HepG2 (cell line): Measurements from ENCODE around the gene CEP164. TPM values are rescaled to one million over a fixed set of nuclear protein-coding genes. Genes with fewer than 3 reads are reported as not detected.

ENCODE experiments used
- AGO2 ChIP-seq: fragments of 200-400 bp; formaldehyde crosslinking; optimal IDR thresholded peaks from 2 replicates; pipeline ENCODE3; 2017; ENCODE audit warnings: mild to moderate bottlenecking, low read depth, low read length, moderate library complexity
- ASH2L ChIP-seq: fragments of 300-600, 200-600 bp; sonication (generic); IDR thresholded peaks from 2 replicates; pipeline ENCODE4 v1.7.0; 2017; ENCODE audit warnings: low read depth, mild to moderate bottlenecking, moderate library complexity, mixed read lengths, low read length; ENCODE audit not compliant: insufficient read length
- CBX5 ChIP-seq: sonication (generic); formaldehyde crosslinking; IDR thresholded peaks from 2 replicates; pipeline ENCODE4 v1.4.0; 2020; ENCODE audit warnings: missing genetic modification reagents, borderline replicate concordance
- HOXA9 ChIP-seq: sonication (generic); formaldehyde crosslinking; IDR thresholded peaks from 2 replicates; pipeline ENCODE4 v1.8.1; 2022; ENCODE audit warnings: missing genetic modification reagents, mild to moderate bottlenecking, moderate library complexity, borderline replicate concordance
- MAFF ChIP-seq: IDR thresholded peaks from 2 replicates; pipeline ENCODE4 v1.6.1; 2011; ENCODE audit warnings: low read depth, low read length, improper control_type of control experiment
- NFKBIZ ChIP-seq: IDR thresholded peaks from 2 replicates; pipeline ENCODE4 v1.6.1; 2018; ENCODE audit warnings: missing genetic modification reagents, missing compliant biosample characterization
- PAWR ChIP-seq: sonication (generic); formaldehyde crosslinking; IDR thresholded peaks from 2 replicates; pipeline ENCODE4 v1.4.0; 2020; ENCODE audit warnings: missing genetic modification reagents, mild to moderate bottlenecking, borderline replicate concordance
- ZNF350 ChIP-seq: sonication (generic); formaldehyde crosslinking; IDR thresholded peaks from 2 replicates; pipeline ENCODE4 v1.4.0; 2020; ENCODE audit warnings: mild to moderate bottlenecking, low read depth, missing genetic modification reagents, borderline replicate concordance
- polyA plus RNA-seq, 8 experiments: library from polyadenylated mRNA; depleted of rRNA in 3 of 8; stranded (reverse) in 7 of 8; unstranded in 1 of 8; fragments of >200 nt; fragmentation: Illumina TruSeq in 4 of 8; extraction: Trizol in 4 of 8; gene quantifications; 2 replicates each; pipeline versions ENCODE4 v1.2.1 to v1.2.3, GENCODE V29; 2011 to 2016; ENCODE audit warnings: low read depth in 4 of 8, missing spikeins in 1 of 8, mixed read lengths in 1 of 8; ENCODE audit not compliant: insufficient read depth in 1 of 8
- total RNA-seq, 5 experiments: library from RNA; depleted of rRNA; stranded (reverse); fragments of >200 nt; fragmentation: Illumina TruSeq; extraction: Trizol; gene quantifications; 2 replicates each; pipeline ENCODE4 v1.2.3, GENCODE V29; 2016; ENCODE audit warnings: low read depth in 1 of 5
- TF ChIP-seq, protein P1 (sequence below): IDR thresholded peaks from 2 replicates; pipeline ENCODE4 v1.6.1; 2016; ENCODE audit warnings: missing genetic modification reagents, missing compliant biosample characterization
- TF ChIP-seq, protein P2 (sequence below): sonication (generic); formaldehyde crosslinking; IDR thresholded peaks from 2 replicates; pipeline ENCODE4 v1.4.0; 2020; ENCODE audit warnings: mild to moderate bottlenecking, low read depth, missing genetic modification reagents
- TF ChIP-seq, protein P3 (sequence below): sonication (generic); formaldehyde crosslinking; IDR thresholded peaks from 2 replicates; pipeline ENCODE4 v1.9.0; 2021; ENCODE audit warnings: missing genetic modification reagents, borderline replicate concordance
- TF ChIP-seq, protein P4 (sequence below): sonication (generic); formaldehyde crosslinking; IDR thresholded peaks from 2 replicates; pipeline ENCODE4 v1.5.0; 2020; ENCODE audit warnings: missing genetic modification reagents, mild to moderate bottlenecking, borderline replicate concordance
- TF ChIP-seq, protein P5 (sequence below): sonication (generic); formaldehyde crosslinking; IDR thresholded peaks from 2 replicates; pipeline ENCODE4 v1.8.0; 2022; ENCODE audit warnings: missing genetic modification reagents, mild to moderate bottlenecking, moderate library complexity, borderline replicate concordance
- TF ChIP-seq, protein P6 (sequence below): sonication (generic); formaldehyde crosslinking; IDR thresholded peaks from 2 replicates; pipeline ENCODE4 v1.8.0; 2022; ENCODE audit warnings: mild to moderate bottlenecking, missing genetic modification reagents, moderate library complexity

Gene CEP164
- total and polyA plus RNA-seq, 2 of the 13 experiments (the other 11 are each of a cell fraction or from before 2014, with no cell fraction given), result 11.4 to 15.2 TPM

DNA sequence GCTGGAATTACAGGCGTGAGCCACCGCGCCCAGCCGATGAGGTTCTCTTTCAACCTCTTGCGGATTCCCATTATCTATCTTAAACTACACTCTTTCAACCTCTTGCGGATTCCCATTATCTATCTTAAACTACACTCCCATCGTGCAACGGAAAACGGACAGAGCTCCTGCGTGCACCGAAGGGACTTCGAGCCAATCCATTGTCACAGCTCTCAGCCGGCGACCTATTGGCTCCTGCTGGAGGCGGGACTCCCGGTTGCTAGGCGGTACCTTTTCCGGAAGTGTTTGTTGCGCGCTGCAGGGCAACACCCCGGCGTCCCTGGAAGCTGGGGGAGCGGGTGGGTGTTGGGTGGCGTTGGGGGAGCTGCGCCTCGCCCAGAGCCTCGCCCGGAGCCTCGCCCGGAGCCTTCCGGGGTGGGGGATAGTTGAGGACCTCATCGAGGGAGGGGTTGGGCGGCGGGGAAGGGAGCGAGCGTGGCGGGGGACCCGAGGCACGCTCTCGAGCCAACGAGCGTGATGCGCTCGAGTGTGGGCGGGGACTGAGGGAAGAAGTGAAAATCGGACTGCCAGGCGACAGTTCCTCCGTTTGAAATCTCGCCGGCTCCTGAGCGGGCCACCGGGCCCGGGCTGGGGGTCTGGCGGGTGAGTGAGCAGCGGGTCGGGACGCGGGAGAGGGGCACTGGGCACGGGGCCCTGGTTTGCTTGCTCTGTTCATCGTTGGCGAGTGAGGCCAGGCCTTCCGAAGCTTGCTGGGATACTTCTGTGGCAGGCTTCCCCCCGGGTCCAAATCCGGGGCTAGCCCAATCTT, at the start of gene CEP164 (continued):
- TF ChIP-seq NFKBIZ (peak; percentile 41; the same call in 1 of the 2 replicates), ZNF350 (CRISPR knock-in tag) (no peak; the same call in 1 of the 2 replicates), ASH2L (peak; percentile 86), MAFF (no peak), CBX5 (CRISPR knock-in tag) (no peak), PAWR (CRISPR knock-in tag) (no peak), HOXA9 (CRISPR knock-in tag) (no peak), AGO2 (peak; percentile 74)
- TF ChIP-seq, protein P1, sequence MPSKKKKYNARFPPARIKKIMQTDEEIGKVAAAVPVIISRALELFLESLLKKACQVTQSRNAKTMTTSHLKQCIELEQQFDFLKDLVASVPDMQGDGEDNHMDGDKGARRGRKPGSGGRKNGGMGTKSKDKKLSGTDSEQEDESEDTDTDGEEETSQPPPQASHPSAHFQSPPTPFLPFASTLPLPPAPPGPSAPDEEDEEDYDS (CRISPR knock-in tag), result no peak
- TF ChIP-seq, protein P2, sequence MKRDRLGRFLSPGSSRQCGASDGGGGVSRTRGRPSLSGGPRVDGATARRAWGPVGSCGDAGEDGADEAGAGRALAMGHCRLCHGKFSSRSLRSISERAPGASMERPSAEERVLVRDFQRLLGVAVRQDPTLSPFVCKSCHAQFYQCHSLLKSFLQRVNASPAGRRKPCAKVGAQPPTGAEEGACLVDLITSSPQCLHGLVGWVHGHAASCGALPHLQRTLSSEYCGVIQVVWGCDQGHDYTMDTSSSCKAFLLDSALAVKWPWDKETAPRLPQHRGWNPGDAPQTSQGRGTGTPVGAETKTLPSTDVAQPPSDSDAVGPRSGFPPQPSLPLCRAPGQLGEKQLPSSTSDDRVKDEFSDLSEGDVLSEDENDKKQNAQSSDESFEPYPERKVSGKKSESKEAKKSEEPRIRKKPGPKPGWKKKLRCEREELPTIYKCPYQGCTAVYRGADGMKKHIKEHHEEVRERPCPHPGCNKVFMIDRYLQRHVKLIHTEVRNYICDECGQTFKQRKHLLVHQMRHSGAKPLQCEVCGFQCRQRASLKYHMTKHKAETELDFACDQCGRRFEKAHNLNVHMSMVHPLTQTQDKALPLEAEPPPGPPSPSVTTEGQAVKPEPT (CRISPR knock-in tag), result 0 out of 2 replicates have a peak, but pooled peaks have one; percentile 14
- TF ChIP-seq, protein P3, sequence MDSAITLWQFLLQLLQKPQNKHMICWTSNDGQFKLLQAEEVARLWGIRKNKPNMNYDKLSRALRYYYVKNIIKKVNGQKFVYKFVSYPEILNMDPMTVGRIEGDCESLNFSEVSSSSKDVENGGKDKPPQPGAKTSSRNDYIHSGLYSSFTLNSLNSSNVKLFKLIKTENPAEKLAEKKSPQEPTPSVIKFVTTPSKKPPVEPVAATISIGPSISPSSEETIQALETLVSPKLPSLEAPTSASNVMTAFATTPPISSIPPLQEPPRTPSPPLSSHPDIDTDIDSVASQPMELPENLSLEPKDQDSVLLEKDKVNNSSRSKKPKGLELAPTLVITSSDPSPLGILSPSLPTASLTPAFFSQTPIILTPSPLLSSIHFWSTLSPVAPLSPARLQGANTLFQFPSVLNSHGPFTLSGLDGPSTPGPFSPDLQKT (CRISPR knock-in tag), result no peak
- TF ChIP-seq, protein P4, sequence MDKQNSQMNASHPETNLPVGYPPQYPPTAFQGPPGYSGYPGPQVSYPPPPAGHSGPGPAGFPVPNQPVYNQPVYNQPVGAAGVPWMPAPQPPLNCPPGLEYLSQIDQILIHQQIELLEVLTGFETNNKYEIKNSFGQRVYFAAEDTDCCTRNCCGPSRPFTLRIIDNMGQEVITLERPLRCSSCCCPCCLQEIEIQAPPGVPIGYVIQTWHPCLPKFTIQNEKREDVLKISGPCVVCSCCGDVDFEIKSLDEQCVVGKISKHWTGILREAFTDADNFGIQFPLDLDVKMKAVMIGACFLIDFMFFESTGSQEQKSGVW (CRISPR knock-in tag), result no peak
- TF ChIP-seq, protein P5, sequence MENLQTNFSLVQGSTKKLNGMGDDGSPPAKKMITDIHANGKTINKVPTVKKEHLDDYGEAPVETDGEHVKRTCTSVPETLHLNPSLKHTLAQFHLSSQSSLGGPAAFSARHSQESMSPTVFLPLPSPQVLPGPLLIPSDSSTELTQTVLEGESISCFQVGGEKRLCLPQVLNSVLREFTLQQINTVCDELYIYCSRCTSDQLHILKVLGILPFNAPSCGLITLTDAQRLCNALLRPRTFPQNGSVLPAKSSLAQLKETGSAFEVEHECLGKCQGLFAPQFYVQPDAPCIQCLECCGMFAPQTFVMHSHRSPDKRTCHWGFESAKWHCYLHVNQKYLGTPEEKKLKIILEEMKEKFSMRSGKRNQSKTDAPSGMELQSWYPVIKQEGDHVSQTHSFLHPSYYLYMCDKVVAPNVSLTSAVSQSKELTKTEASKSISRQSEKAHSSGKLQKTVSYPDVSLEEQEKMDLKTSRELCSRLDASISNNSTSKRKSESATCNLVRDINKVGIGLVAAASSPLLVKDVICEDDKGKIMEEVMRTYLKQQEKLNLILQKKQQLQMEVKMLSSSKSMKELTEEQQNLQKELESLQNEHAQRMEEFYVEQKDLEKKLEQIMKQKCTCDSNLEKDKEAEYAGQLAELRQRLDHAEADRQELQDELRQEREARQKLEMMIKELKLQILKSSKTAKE, result 0 out of 2 replicates have a peak, but pooled peaks have one; percentile 19
- TF ChIP-seq, protein P6, sequence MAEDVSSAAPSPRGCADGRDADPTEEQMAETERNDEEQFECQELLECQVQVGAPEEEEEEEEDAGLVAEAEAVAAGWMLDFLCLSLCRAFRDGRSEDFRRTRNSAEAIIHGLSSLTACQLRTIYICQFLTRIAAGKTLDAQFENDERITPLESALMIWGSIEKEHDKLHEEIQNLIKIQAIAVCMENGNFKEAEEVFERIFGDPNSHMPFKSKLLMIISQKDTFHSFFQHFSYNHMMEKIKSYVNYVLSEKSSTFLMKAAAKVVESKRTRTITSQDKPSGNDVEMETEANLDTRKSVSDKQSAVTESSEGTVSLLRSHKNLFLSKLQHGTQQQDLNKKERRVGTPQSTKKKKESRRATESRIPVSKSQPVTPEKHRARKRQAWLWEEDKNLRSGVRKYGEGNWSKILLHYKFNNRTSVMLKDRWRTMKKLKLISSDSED (CRISPR knock-in tag), result no peak
